ENCODE data around the gene GRID2IP. TPM values are rescaled to one million over a fixed set of nuclear protein-coding genes. Genes with fewer than 3 reads are reported as not detected.

The GRID2IP gene
- total and polyA plus RNA-seq, 2 donors from 2014 or later: 0.11 to 0.76 TPM

DNA sequence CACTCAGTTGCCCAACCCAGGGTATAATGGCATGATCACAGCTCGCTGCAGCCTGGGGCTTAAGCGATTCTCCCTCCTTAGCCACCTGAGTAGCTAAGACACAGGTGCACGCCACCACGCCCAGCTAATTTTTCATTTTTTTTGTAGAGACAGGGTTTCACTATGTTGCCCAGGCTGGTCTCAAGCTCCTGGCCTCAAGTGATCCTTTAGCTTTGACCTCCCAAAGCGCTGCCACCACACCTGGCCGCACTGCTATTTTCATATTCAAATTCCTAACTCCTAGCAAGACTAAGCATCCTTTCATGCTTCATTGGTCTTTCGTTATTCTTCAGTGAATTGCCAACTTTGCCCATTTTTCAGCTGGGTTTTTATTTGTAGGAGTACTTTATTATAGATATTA lies 73.1 kb downstream of the GRID2IP start:
- Histone ChIP-seq H3K4me3 (ENCODE audit: low read length in 3 of 3) (no peak overlapping the region), H3K9ac (ENCODE audit: low read length in 3 of 3) (no peak overlapping the region), H3K4me1 (ENCODE audit: control insufficient read depth in 2 of 3, insufficient read depth in 2 of 3, low read depth in 1 of 3, low read length in 3 of 3) (peaks cover 2 to 22% (median 16%) of the 10 kb centered on the region in 3 donors), H3K36me3 (ENCODE audit: control insufficient read depth in 2 of 3, insufficient read depth in 3 of 3, low read length in 3 of 3) (peaks cover 0 to 21% (median 2%) of the 10 kb centered on the region in 3 donors), H3K27me3 (ENCODE audit: control insufficient read depth, insufficient read depth, low read length) (no peaks in the 10 kb centered on the region), H3K9me3 (ENCODE audit: control insufficient read depth in 2 of 3, insufficient read depth in 1 of 3, low read length in 3 of 3) (no peaks in the 10 kb centered on the region), H3K27ac (ENCODE audit: low read depth in 2 of 2, low read length in 2 of 2) (no peak overlapping the region)
- TF ChIP-seq, protein P1, sequence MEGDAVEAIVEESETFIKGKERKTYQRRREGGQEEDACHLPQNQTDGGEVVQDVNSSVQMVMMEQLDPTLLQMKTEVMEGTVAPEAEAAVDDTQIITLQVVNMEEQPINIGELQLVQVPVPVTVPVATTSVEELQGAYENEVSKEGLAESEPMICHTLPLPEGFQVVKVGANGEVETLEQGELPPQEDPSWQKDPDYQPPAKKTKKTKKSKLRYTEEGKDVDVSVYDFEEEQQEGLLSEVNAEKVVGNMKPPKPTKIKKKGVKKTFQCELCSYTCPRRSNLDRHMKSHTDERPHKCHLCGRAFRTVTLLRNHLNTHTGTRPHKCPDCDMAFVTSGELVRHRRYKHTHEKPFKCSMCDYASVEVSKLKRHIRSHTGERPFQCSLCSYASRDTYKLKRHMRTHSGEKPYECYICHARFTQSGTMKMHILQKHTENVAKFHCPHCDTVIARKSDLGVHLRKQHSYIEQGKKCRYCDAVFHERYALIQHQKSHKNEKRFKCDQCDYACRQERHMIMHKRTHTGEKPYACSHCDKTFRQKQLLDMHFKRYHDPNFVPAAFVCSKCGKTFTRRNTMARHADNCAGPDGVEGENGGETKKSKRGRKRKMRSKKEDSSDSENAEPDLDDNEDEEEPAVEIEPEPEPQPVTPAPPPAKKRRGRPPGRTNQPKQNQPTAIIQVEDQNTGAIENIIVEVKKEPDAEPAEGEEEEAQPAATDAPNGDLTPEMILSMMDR (IDR thresholded peaks at IDR 0.05; ENCODE audit: borderline replicate concordance, extremely low read depth, insufficient read depth): no peak
- no peak for FAIRE-seq
- intact Hi-C loops (cut with DNase I): no loop called here
- DNase-seq: no peak

DNA sequence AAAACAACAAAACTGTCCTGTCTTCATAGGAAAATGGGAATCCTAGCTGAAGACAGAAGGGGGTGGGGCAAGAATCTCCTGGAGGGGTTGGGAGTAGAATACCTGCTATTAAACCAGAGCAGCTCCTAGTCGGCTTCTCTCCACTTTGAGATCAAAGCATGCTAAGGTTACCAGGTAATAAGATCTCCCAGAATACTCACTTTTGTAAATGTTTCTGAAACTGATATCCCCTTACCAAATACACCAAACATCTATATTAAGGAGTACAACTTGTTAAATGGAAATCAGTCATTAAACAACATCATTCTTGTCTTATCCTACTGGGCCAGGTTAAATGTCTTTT lies 74.0 kb downstream of the GRID2IP start:
- no peak overlapping the region for H3K27ac ChIP-seq (ENCODE audit: low read depth in 2 of 2, low read length in 2 of 2)
- no peaks in the 10 kb centered on the region for H3K27me3 ChIP-seq (ENCODE audit: control insufficient read depth, insufficient read depth, low read length)
- no peak overlapping the region for H3K4me3 ChIP-seq (ENCODE audit: low read length in 3 of 3)
- TF ChIP-seq, protein P1 (IDR thresholded peaks at IDR 0.05; ENCODE audit: borderline replicate concordance, extremely low read depth, insufficient read depth): no peak
- H3K9me3 ChIP-seq (ENCODE audit: control insufficient read depth in 2 of 3, insufficient read depth in 1 of 3, low read length in 3 of 3): no peaks in the 10 kb centered on the region
- intact Hi-C loops (cut with DNase I): no loop called here
- FAIRE-seq: no peak
- peak in 2 of 5 donors; percentile 58 to 74 for DNase-seq
- no peak overlapping the region for H3K9ac ChIP-seq (ENCODE audit: low read length in 3 of 3)
- H3K36me3 ChIP-seq (ENCODE audit: control insufficient read depth in 2 of 3, insufficient read depth in 3 of 3, low read length in 3 of 3): peaks cover 0 to 23% (median 3%) of the 10 kb centered on the region in 3 donors
- H3K4me1 ChIP-seq (ENCODE audit: control insufficient read depth in 2 of 3, insufficient read depth in 2 of 3, low read depth in 1 of 3, low read length in 3 of 3): peaks cover 2 to 22% (median 13%) of the 10 kb centered on the region in 3 donors

DNA sequence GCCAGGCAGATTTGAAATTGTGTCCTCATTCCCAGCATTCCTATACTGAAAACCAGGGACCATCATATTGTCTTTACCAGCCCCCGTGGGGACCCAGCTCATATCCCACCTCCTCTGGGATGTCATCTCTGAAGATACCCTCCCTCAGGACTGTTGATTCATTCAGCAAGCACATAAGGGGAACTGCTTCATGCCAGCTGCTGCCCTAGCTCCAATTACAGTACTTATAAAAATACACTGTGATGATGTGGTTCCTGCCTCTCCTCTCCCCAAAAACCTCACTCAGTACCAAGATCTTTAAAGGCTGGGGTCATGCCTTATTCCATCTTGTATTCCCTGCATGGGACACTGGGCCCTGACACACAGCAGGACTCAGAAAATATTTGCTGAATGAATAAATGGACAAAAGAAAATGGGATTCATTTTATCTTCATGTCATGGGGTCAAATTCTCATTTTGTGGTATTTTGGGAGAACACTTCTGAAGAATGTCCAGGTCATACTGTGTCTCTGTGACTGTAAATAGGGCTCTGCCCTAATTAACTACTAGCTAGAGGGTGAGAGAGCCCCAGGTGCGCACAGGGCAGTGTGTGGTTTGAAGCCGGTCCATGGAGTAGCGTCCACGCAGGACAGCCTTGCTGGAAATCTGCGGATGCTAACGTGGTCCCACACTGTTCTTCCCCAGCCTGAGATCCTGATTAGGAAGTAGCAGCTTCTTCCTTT lies 74.5 kb downstream of the GRID2IP start:
- no peaks in the 10 kb centered on the region for H3K9me3 ChIP-seq (ENCODE audit: control insufficient read depth in 2 of 3, insufficient read depth in 1 of 3, low read length in 3 of 3)
- H3K27ac ChIP-seq (ENCODE audit: low read depth in 2 of 2, low read length in 2 of 2): no peak overlapping the region
- peak in 3 of 5 donors; percentile 20 to 47 (median 26) for DNase-seq
- FAIRE-seq: no peak
- H3K4me1 ChIP-seq (ENCODE audit: control insufficient read depth in 2 of 3, insufficient read depth in 2 of 3, low read depth in 1 of 3, low read length in 3 of 3): peaks cover 2 to 22% (median 10%) of the 10 kb centered on the region in 3 donors
- peaks cover 0 to 23% (median 7%) of the 10 kb centered on the region in 3 donors for H3K36me3 ChIP-seq (ENCODE audit: control insufficient read depth in 2 of 3, insufficient read depth in 3 of 3, low read length in 3 of 3)
- TF ChIP-seq, protein P1 (IDR thresholded peaks at IDR 0.05; ENCODE audit: borderline replicate concordance, extremely low read depth, insufficient read depth): no peak
- H3K9ac ChIP-seq (ENCODE audit: low read length in 3 of 3): no peak overlapping the region
- intact Hi-C loops (cut with DNase I): no loop called here
- no peak overlapping the region for H3K4me3 ChIP-seq (ENCODE audit: low read length in 3 of 3)
- no peaks in the 10 kb centered on the region for H3K27me3 ChIP-seq (ENCODE audit: control insufficient read depth, insufficient read depth, low read length)
